Kidney tubule cell (primary cell): Measurements from ENCODE around the gene TTI1.

Source experiments
- DNase-seq: peaks from one replicate; pipeline ENCODE4 v3.0.0-alpha.2; 2018; ENCODE audit warnings: low spot score

Gene TTI1

GRCh38 chr20:38033330-38034107, at the start of gene TTI1, which contains the start of gene RPRD1B:
TTI1 (minus strand) TSS chr20:38033456; CDS start chr20:38013816, 19,640 bp downstream.
RPRD1B (plus strand) TSS chr20:38033746; CDS start chr20:38033948, 202 bp downstream.
- DNase-seq, result peak; percentile 88

GRCh38 chr20:38082894-38083293, 49.6 kb upstream of the TTI1 start:
- DNase-seq, result no peak

GRCh38 chr20:38081575-38081974, 48.3 kb upstream of the TTI1 start:
- DNase-seq, result no peak

- DNase-seq, result no peak
Measured at GRCh38 chr20:38079353-38079752, 46.1 kb upstream of the TTI1 start.

DNA sequence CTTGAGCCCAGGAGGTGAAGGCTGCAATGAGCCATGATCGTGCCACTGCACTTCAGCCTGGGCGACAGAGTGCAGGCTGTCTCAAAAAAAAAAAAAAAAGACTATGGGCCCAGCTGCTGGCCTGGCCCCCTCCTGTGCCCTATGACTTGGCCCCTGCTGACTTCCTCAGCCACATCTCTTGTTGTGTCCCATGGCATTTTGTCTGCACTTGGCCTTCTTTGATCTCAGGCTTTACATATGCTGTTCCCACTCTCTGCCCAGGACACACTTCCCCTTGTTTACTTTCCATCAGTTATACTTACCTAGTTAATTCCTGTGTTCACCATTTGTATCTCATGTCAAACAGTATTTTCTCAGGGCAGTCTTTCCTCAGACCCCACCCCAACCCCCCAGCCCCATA, 44.8 kb upstream of the TTI1 start:
- DNase-seq, result no peak

- DNase-seq, result no peak
Measured at GRCh38 chr20:38076548-38076947, 43.3 kb upstream of the TTI1 start.

- no peak for DNase-seq
Measured at GRCh38 chr20:38075161-38075998, 42.1 kb upstream of the TTI1 start.

- peak; percentile 76 for DNase-seq
Measured at GRCh38 chr20:38073307-38074071, 40.2 kb upstream of the TTI1 start.

GRCh38 chr20:38072898-38073297, 39.6 kb upstream of the TTI1 start:
- no peak for DNase-seq

DNA sequence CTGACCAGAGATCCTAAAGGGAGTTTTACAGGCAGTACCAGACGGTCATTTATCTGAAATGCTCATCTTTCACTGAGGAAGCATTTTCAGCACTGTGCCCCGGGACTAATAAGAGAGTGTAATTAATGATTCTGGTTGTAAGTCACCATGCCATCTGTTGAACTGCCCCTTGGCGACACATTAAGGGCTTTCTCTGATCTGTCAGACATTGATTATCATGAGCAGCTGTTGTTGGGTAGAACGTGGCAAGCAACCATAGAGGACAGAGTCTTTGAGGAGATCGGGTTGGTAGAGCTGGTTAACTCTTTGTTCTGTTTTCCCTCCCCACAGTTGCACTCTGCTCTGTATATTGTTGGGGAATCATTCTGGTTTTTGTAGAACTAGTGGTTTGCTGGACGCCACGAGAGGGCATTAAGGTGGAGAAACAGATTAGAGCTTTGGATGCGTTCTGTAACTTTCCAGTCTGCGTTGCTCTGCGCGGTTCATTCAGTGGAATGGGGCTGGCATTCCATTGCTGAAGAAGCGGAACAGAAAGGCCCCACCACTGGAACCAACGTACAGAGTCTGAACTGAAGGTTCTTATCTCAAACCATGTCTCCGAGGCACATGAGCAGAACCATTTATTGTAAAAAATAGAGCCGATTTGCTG, 34.6 kb upstream of the TTI1 start:
- DNase-seq, result no peak

GRCh38 chr20:38066969-38067716, 33.9 kb upstream of the TTI1 start:
- DNase-seq, result no peak

GRCh38 chr20:38065764-38066375, 32.6 kb upstream of the TTI1 start:
- DNase-seq, result no peak

GRCh38 chr20:38063911-38064530, 30.8 kb upstream of the TTI1 start:
- no peak for DNase-seq

DNA sequence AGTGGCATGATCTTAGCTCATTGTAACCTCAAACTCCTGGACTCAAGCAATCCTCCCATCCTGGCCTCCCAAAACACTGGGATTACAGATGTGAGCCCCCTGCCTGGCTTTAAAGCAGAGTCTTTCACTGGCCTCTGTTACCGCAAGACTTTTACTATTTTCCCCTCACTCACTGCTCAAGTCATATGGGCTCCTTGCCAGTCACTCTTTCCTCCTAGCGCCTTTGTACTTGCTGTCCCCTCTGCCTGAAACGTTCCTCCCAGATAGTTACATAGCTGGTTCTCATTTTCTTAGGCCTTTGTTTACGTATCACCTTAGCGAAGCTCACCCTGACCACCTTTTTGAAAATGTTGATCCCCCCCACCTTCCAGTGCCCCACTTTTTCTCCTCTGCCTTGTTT, 29.6 kb upstream of the TTI1 start:
- DNase-seq, result no peak

- no peak for DNase-seq
Measured at GRCh38 chr20:38061109-38061508, 27.9 kb upstream of the TTI1 start.

- peak; percentile 4 for DNase-seq
Measured at GRCh38 chr20:38060536-38060935, 27.3 kb upstream of the TTI1 start.

DNA sequence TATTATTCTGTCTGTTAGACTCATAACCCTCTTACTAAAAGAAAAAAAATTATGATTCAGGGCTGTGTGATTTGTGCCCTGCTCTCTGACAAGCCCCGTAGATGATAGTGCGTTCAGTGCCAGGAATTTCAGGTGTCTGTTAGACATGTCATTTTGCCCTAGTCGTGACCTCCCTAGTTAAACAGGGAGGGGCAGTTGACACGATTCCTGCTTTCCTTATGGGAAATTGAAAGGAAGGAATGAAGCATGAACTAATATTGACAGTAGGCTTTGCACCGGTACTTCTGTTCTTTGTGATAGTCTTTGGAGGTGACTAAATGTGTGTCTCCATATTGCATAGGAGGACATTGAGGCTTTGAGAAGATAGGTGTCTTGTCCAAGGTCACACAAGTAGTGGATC, 26.6 kb upstream of the TTI1 start:
- DNase-seq, result no peak

DNA sequence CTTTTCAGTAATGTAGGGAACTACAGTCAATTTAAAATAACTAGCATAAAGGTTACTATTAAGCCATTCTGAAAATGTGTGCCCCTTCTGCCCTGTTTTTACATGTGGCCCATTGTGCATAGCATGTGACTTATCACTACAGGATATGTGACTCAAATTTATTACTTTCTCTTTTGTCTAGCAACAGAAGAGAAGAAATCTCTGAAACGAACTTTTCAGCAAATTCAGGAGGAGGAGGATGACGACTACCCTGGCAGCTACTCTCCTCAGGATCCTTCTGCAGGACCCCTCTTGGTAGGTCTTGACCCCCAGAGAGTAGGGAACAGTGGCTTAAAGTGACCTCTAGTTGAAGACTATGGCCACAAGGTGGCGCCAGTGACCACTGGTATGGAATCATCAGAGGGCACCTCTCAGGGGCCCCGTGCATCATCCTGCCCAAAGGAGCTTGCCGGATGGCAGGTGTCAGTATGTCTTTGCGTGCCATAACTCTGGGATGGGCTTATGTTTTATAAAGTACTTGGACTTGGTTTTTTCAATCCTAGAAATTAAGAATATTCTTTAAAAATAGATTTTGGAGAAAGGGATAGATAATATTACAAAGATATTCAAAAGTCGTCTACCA, 24.2 kb upstream of the TTI1 start:
- DNase-seq, result peak; percentile 76

- no peak for DNase-seq
Measured at GRCh38 chr20:38055848-38056247, 22.6 kb upstream of the TTI1 start.

DNA sequence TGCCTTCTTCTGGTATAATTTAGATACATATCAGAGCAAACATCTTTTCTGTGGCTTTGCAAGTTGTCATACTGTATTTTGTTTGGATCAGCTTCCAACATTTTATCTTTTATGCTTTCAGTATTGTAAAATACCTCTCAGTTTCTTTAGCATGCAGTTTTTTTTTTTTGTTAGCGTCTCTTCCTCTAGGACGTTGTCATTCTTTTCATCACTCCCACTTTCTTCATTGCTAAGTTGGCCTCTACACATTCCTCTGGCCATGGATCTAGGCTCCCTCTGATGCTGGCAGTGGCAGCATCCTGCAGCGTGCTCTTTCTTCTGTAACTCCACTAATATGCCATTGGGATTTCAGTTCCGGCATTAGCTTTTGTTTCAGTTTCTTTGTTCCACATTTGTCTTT, 22.0 kb upstream of the TTI1 start:
- DNase-seq, result no peak
